ENCODE measurements around the gene PHLDB2. TPM values are rescaled to one million over a fixed set of nuclear protein-coding genes. Genes with fewer than 3 reads are reported as not detected.

Gene PHLDB2
- total RNA-seq, 4 donors from 2014 or later, result 12.9 to 34.7 (median 27.1) TPM

GRCh38 chr3:111955876-111956275 lies 96.8 kb downstream of the PHLDB2 start:
- DNase-seq, result no peak
- H3K4me3 ChIP-seq (replicated peaks in 1 of 3), result no peak overlapping the region
- H3K9me3 ChIP-seq, result no peaks in the 10 kb centered on the region
- intact Hi-C loops (cut with DNase I), result no loop called here
- H3K27ac ChIP-seq, result no peak overlapping the region
- TF ChIP-seq POLR2A (IDR thresholded peaks at IDR 0.05) (no peak), CTCF (IDR thresholded peaks at IDR 0.05) (no peak)
- H3K4me1 ChIP-seq, result peaks cover 3% of the 10 kb centered on the region in 2 donors
- no peaks in the 10 kb centered on the region for H3K27me3 ChIP-seq
- no peaks in the 10 kb centered on the region for H3K36me3 ChIP-seq
- WGBS, 2 donors, result 100% methylated on average over 1 of the region's 1 CpG

GRCh38 chr3:111956449-111956848 lies 97.4 kb downstream of the PHLDB2 start:
- Histone ChIP-seq H3K27me3 (no peaks in the 10 kb centered on the region), H3K27ac (no peak overlapping the region), H3K36me3 (no peaks in the 10 kb centered on the region), H3K9me3 (no peaks in the 10 kb centered on the region), H3K4me3 (replicated peaks in 1 of 3) (no peak overlapping the region), H3K4me1 (peaks cover 3% of the 10 kb centered on the region in 2 donors)
- DNase-seq, result no peak
- WGBS, 2 donors, result 88 to 94% methylated on average over 3 of the region's 3 CpGs
- no peak for TF ChIP-seq POLR2A (IDR thresholded peaks at IDR 0.05)
- intact Hi-C loops (cut with DNase I), result no loop called here

- no peak for DNase-seq
- H3K9me3 ChIP-seq, result no peaks in the 10 kb centered on the region
- intact Hi-C loops (cut with DNase I), result no loop called here
- peaks cover 3% of the 10 kb centered on the region in 2 donors for H3K4me1 ChIP-seq
- H3K27me3 ChIP-seq, result no peaks in the 10 kb centered on the region
- H3K4me3 ChIP-seq (replicated peaks in 1 of 3), result no peak overlapping the region
- 74 to 83% methylated on average over 4 of the region's 4 CpGs for WGBS, 2 donors
- H3K36me3 ChIP-seq, result no peaks in the 10 kb centered on the region
- no peak for TF ChIP-seq CTCF (IDR thresholded peaks at IDR 0.05)
- no peak for TF ChIP-seq POLR2A (IDR thresholded peaks at IDR 0.05)
- no peak overlapping the region for H3K27ac ChIP-seq
These were observed 98.1 kb downstream of the PHLDB2 start for GRCh38 chr3:111956995-111957734.

- DNase-seq, result no peak
- no peak overlapping the region for H3K27ac ChIP-seq
- no peak overlapping the region for H3K4me3 ChIP-seq (replicated peaks in 1 of 3)
- TF ChIP-seq POLR2A (IDR thresholded peaks at IDR 0.05) (no peak), CTCF (IDR thresholded peaks at IDR 0.05) (no peak)
- no peaks in the 10 kb centered on the region for H3K36me3 ChIP-seq
- intact Hi-C loops (cut with DNase I), result no loop called here
- H3K9me3 ChIP-seq, result no peaks in the 10 kb centered on the region
- H3K27me3 ChIP-seq, result no peaks in the 10 kb centered on the region
- WGBS, 2 donors, result 63 to 70% methylated on average over 3 of the region's 3 CpGs
- peaks cover 0 to 3% of the 10 kb centered on the region in 2 donors for H3K4me1 ChIP-seq
These were observed 102.5 kb downstream of the PHLDB2 start for GRCh38 chr3:111961461-111962164.

- 83 to 87% methylated on average over 1 of the region's 1 CpG for WGBS, 2 donors
- H3K4me3 ChIP-seq (replicated peaks in 1 of 3), result no peak overlapping the region
- intact Hi-C loops (cut with DNase I), result no loop called here
- peaks cover 4 to 10% of the 10 kb centered on the region in 2 donors for H3K4me1 ChIP-seq
- no peaks in the 10 kb centered on the region for H3K9me3 ChIP-seq
- no peak overlapping the region for H3K27ac ChIP-seq
- no peak for TF ChIP-seq POLR2A (IDR thresholded peaks at IDR 0.05)
- no peak for TF ChIP-seq CTCF (IDR thresholded peaks at IDR 0.05)
- DNase-seq, result no peak
- no peaks in the 10 kb centered on the region for H3K36me3 ChIP-seq
- H3K27me3 ChIP-seq, result no peaks in the 10 kb centered on the region
These were observed 104.4 kb downstream of the PHLDB2 start for GRCh38 chr3:111963424-111963823.
